ENCODE measurements around the gene LIN28A. TPM values are rescaled to one million over a fixed set of nuclear protein-coding genes. Genes with fewer than 3 reads are reported as not detected.
"Not testable (repeated sequence)": the region's sequence is repeated elsewhere in the genome, so short reads cannot be mapped to it uniquely, and the experiment has no call there.

LIN28A gene, protein sequence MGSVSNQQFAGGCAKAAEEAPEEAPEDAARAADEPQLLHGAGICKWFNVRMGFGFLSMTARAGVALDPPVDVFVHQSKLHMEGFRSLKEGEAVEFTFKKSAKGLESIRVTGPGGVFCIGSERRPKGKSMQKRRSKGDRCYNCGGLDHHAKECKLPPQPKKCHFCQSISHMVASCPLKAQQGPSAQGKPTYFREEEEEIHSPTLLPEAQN
- total RNA-seq = not detected
- long read RNA-seq = 0 reads

DNA sequence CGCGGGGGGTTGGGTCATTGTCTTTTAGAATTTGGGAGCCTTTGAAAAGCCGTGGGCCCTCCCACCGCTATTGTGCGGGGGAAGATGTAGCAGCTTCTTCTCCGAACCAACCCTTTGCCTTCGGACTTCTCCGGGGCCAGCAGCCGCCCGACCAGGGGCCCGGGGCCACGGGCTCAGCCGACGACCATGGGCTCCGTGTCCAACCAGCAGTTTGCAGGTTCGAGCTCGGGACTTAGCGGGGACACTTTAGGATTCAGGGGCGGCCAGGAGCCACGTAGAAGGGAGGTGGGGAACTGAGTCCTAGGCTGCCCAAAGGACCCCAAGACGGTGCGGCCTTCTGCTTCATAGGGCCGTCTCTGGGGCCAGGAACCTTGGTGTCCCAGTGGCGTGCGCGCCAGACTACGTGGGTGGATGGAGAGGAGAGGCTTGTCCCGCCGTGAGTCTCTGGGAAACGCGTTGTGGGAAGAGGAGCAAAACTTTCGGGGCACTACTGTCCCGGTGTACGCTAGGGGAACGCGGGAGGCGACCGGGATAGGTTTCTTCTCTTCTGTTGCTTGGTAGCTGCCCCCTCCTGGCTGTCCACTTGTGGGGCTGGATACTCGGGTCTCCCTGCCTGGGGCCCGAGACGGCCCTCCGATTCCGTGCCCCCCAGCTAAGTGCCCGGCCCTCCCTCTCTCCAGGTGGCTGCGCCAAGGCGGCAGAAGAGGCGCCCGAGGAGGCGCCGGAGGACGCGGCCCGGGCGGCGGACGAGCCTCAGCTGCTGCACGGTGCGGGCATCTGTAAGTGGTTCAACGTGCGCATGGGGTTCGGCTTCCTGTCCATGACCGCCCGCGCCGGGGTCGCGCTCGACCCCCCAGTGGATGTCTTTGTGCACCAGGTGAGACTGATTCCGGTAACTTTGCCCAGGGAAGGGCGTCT, at the start of gene LIN28A:
Gene LIN28A, plus strand, starts transcription at position 112 of the 918 bp plus-strand sequence. Its CDS starts 75 bp downstream, at position 187.
- no peak for DNase-seq (ENCODE audit: low spot score)
- intact Hi-C loops (cut with DNase I) = loop anchor here (10.0 kb wide), 1 partner anchor 376 kb away; no protein-coding TSS in a partner anchor

DNA sequence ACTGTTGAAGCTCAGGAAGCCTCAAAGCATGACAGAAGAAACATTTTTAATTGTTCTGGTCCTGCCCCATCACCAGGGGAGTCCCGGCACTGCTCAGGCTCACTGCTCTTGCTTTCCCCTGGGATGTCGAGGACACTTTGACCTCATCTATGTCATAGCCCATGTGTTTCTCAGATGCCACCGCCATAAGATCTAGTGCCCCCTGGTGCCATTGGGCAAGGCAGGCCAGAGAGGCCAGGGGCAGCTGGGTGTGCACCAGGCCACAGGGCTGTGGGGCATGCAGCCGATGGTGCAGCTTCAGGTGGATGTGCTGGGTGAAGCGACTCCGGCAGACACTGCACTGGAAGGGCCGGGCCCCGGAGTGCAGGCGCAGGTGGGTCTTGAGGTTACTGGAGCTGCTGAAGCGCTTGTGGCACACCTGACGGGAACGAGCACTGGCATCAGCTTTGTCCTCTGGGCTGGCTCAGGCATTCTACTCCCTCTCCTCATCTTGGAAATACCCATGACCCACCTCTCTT, 49.0 kb upstream of the LIN28A start:
- intact Hi-C loops (cut with DNase I) = loop anchor here (5.0 kb wide), 1 partner anchor 74 kb away; no protein-coding TSS in a partner anchor
- DNase-seq (ENCODE audit: low spot score) = no peak

DNA sequence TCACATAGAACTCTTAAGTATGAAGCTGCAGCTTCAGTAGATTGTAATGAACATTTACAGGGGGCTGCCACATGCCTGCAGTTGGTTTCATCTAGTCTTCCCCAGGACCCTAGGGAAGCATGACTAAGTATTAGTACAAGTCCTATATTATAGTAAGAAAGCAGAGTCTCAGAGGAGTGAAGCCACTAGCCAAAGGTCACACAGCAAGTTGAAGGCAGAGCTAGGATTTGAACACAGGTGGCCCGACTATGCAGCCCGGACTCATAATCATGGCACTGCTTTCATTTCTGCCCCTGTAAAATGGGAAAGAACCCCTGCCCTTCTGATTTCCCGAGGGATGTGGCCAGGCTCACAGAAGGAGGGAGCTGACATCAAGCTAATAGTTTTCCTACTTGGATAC, 48.3 kb upstream of the LIN28A start:
- intact Hi-C loops (cut with DNase I) = loop anchor here (5.0 kb wide), 1 partner anchor 75 kb away; no protein-coding TSS in a partner anchor
- DNase-seq (ENCODE audit: low spot score) = no peak

DNA sequence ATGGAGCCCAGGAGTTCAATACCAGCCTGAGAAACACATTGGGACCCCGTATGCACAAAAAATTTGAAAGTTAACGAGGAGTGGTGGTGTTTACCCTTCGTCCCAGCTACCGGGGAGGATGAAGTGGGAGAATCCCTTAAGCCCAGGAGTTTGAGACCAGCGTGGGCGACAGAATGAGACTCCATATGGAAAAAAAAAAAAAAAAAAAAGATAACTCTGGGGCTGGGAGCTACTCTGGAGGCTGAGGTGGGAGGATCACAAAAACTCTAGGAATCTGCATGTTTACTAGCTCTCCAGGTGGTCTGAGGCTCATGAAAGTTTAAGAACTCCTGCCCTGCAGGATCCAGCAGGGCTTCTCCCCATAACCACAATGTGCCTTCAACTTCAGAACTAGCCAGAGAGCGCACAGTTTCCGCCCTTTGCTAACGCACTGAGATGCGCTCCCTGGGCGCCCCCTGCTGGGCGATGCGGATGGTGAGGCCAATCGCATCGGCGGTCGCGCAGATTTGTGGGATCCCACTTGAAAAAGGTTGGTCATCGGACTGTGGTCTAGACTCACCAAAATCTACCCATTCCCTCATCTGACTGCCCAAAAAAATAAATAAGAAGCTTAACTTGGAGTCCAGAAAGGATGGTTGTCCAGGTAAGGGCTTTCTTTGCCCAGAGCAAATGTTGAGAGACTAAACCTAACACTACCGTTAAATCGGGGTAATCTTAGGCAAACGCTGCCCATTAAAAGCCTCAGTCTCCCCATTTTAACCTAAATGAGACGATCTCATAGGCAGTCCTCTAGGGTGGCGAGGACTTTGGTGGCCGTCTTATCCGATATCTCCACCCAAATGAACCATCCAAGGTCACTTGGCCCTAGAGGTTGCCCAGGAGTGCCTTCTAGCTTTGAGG, 46.8 kb upstream of the LIN28A start:
- intact Hi-C loops (cut with DNase I) = loop anchor here (5.0 kb wide), 1 partner anchor 76 kb away; no protein-coding TSS in a partner anchor
- peak; percentile 87 for DNase-seq (ENCODE audit: low spot score)

DNA sequence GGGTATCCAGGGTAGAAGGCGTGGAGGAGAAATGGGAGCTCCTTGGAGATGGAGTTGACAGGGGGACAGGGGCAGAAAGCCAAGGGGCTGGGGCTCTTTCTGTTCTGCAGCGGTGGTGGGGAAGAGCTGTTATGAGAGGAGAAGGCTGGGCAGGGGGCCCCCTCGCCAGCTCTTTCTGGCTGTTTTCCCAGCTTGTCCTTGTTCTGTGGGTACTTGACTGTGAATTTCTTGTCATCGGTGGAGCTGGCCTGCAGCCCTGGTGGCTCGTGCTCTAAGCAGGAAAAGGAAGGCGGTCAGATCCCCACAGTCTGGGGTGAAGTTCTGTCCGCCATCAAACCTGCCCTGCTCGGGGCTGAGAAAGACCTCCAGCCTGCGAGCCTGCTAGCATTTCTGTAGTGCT, 45.7 kb upstream of the LIN28A start:
- intact Hi-C loops (cut with DNase I) = loop anchor here (5.0 kb wide), 1 partner anchor 78 kb away; no protein-coding TSS in a partner anchor
- DNase-seq (ENCODE audit: low spot score) = no peak

DNA sequence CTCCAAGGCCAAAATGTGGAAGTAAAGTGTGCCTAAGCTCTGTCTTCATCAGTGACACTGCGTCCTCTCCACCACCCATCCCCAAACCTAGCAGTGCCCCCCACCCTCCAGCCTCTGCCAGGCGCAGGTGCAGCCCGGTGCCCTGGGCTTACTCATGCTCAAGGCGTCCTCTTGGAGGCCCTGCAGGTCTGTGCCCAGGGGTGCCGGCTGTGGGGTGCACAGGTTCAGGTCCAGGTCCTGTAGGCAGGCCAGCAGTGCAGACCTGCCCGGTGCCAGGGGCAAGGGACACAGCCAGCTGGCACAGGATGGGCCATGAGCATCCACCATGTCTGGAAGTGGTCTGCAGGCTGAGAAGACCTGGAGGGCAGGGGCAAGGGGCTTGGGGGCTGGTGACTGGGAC, 43.2 kb upstream of the LIN28A start:
- intact Hi-C loops (cut with DNase I) = no loop called here
- DNase-seq (ENCODE audit: low spot score) = no peak

DNA sequence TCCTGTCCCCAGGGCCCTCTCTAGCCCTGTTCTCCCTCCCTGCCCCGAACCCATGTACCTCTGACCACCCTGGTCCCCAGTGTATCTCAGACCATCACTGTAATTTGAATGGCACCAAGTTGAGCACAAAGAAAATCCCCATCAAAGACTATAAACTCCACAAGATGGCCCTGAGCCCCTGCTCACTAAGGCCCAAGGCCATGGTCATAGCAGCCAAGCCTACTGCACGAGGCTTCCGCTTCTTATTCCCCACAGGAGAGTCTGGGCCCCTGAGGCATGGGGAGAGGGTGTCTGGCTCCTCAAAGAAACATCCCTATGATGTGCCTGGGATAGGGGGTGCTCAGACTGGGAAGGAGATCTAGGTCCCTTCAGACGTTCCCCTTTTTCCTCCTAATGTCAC, 42.6 kb upstream of the LIN28A start:
- intact Hi-C loops (cut with DNase I) = no loop called here
- no peak for DNase-seq (ENCODE audit: low spot score)

DNA sequence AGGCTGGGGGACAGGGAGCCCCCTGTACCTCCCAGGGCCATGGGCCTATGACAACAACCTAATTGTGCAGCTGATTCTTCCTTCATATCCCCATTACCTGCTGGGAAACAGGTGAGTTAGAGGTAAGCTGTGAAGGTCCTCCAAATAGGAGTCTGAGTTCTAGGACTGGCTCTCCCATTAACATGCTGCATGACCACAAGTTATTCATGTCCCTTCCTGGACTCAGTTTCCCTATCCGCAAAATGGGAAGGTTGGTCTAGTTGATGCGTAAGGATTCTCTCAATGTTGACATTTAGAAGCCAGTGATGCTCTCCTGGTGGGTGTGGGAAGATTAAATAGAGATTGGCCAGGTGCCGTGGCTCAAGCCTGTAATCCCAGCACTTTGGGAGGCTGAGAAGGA, 42.1 kb upstream of the LIN28A start:
- no peak for DNase-seq (ENCODE audit: low spot score)
- intact Hi-C loops (cut with DNase I) = no loop called here

DNA sequence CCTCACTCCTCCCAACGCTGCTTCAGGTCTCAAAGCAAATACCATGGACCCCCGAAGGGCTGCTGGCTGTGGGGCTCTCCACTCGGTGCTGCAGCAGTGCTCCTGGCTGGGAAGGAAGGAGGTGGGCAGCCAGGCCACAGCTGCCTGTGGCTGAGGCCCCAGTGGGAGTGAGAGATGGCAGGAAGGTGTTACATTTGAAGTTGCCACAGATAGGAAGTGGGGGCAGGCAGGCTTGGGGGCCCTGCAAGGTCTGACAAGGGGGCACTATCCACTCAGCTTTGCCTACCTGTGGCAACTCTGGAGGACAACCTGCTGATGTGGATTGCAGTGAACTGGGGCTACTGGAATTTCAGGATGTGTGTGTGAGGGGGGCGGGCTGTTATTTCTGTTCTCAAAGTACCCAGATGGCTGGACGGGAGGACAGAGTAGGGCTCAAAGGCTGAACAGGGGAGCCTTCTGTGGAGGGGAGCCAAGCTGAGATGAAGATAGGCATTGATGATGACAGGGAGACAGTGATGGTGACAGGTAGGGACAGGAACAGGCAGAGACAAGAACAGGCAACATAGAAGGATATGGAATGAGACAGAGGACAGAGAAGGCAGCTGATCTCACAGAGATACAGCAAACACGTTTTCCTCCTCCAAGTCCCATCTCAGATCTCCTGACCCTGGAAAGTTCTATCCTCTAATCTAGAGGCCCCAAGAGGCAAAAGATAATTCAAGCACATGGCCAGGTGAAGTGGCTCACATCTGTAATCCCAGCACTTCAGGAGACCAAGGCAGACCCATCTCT, 39.8 kb upstream of the LIN28A start:
- intact Hi-C loops (cut with DNase I) = no loop called here
- DNase-seq (ENCODE audit: low spot score) = no peak

DNA sequence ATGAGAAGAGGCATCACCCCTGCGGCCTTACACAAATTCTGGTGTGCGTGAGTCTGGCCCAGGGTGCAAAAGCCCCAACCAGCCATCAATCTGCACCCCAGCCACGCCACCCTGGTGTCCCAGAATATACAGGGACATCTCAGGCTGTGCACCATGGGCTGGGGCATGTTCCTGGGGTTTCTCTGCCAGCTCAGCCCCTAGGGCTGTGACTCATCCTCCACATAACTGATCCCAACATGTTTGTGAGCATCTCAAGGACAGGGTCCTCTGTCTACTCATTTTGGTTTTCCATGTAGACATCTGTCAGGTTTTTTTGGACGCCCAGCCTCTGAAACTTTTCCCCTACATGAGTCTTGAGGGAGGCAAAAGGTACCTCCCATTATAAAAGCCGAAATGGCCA, 38.6 kb upstream of the LIN28A start:
- intact Hi-C loops (cut with DNase I) = no loop called here
- DNase-seq (ENCODE audit: low spot score) = no peak

DNA sequence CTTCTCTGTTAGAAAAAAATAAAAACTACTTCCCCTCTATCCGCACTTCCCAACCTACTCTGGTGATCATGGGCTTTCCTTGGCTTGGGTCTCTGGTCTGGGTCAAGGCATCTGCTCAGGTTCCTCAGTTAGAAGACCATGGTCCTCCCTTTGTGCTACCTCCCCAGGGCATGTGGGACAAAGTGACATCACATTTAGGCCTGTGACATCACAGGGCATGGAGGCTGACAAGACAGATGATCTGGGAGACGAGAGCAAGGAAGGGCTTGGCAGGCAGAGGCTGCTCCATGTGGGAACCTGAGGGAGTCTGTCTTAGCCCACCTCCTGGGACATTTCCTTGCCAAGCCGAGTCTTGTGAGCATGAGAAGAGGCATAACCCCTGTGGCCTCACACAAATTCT, 38.0 kb upstream of the LIN28A start, which contains the start of gene ZNF683:
Gene ZNF683, minus strand, starts transcription at position 140 of the 400 bp plus-strand sequence. CDS start 4,179 bp downstream, outside the sequence.
- DNase-seq (ENCODE audit: low spot score); intact Hi-C loops (cut with DNase I): not testable (repeated sequence)

DNA sequence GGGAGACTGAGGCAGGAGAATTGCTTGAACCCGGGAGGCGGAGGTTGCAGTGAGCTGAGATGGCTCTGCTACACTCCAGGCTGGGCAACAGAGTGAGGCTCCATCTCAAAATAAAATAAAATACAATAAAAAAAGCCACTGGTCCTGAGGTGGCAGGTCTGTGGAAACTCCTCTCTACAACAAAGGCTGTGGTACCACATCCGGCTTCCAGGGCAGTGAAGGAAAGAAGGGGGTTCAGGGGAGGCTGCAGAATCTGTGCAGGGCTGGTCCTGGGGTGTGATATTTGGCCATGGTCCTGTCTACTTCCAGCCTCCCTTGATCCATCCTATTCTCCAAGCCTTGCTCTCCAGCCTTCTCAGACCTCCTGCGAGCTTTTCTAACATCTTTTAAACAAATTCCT, 37.3 kb upstream of the LIN28A start:
- intact Hi-C loops (cut with DNase I) = no loop called here
- no peak for DNase-seq (ENCODE audit: low spot score)

DNA sequence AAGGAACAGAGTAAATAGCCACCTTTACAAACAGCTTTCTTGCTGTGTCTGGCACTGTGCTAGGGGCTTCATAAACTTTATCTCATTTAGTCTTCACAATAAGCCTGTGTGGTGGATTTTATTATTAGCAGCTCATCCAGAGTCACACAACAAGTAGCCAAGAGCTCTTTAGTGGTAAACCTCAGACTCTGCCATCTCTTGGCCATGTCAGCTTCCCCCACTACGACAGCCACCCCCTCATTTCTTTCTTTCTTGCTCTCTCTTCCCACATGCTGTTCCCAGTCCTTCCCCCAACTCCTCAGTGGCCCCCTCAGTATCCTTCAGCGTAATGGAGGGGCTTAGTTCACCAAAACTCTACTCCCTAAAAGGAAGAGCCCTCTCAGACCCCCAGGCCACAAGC, 36.8 kb upstream of the LIN28A start:
- intact Hi-C loops (cut with DNase I) = no loop called here

DNA sequence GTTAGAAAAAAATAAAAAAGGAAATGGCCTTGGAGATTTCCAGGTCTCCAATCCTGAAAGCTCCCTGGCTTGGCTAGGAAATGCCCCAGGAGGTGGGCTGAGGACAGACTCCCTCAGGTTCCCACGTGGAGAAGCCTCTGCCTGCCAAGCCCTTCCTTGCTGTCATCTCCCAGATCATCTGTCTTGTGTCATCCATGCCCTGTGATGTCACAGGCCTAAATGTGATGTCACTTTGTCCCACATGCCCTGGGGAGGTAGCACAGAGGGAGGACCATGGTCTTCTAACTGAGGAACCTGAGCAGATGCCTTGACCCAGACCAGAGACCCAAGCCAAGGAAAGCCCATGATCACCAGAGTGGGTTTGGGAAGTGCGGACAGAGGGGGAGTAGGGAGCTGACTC, 36.3 kb upstream of the LIN28A start:
- intact Hi-C loops (cut with DNase I); DNase-seq (ENCODE audit: low spot score): not testable (repeated sequence)

More for the DNA sequence above, 36.8 kb upstream of the LIN28A start:
- no peak for DNase-seq (ENCODE audit: low spot score)

DNA sequence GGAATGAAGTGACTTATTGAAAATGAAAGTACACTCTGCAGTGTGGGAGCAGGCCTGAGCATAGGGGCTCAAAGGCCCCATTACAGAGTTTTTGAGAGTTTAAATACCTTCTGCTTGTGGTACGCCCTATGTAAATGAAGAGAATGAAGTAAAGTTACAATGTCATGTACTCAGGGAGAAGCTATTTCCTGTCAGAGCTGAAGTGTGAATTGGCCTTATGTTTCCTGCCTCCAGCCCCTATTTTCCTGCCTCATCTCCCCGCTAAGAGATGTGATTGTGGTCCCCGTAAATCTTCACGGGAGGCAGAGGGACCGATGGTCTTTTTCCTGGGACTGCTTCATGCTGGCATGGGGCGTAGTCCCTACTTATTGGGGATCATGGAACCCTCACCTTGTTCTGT, 35.5 kb upstream of the LIN28A start:
- no peak for DNase-seq (ENCODE audit: low spot score)
- intact Hi-C loops (cut with DNase I) = no loop called here

DNA sequence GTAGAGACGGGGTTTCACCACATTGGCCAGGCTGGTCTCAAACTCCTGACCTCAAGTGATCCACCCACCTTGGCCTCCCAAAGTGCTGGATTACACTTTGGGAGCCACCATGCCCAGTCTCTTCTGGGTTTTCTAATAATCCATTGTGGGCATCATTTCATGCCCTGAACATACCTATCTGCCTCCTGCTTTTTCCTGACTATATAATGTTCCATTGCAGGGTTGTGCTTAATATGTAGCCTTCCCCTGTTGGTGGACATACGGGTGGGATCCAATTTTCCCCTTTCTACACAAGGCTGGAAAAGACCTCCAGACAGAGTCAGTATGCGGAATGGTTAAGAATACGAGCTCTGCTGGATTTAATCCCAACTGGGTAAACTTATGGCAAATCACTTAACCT, 34.6 kb upstream of the LIN28A start:
- intact Hi-C loops (cut with DNase I) = no loop called here
- no peak for DNase-seq (ENCODE audit: low spot score)

DNA sequence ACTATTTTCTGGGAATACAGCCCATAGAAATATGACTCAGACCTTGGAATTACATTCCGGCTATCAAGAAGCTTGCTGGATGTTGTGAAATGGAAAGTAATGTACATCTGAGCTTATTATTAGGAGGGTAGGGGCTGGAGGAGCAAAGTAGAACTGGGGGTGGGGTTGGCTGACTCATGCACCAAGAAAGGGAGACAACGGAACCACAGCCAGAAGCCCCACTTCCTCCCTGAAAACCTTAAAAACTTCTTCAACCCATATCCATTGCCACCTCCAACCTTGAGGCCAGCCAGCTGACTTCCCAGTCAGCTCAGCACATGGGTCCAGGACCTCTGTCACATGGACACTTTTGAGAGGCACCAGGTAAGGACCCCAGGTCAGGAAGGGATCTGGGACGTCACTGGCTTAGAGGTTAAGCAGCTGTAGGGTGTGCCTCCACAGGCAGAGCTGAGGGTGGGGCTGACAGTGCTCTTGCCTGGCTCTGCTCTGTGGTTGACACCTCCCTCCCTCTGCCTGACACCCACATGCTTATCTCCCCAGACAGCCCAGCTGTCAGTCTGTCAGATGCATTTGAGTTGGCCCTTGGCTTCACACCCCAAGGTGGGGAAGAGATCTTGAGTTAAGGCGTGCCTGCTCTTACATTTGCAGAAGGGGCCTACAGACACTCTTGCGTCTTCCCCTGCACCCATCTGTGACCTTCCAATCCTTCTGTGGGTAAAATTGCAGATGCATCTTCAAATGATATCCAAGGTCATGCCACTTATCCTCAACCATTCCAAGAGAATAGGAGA, 32.3 kb upstream of the LIN28A start:
- DNase-seq (ENCODE audit: low spot score) = no peak

DNA sequence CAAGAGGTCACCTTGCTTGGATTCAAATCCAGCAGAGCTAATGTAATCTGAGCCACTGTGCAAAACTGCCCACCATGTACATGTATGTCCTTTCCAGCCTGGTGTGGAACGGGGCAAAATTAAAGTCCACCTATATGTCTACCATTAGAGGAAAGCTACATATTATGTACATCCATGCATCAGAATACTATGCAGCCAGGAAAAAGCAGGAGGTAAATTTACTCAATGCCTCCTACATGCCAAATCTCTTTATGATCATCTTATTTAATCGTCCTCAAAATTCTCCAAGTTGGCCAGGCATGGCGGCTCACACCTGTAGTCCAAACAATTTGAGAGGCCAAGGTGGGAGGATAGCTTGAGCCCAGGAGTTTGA, 31.8 kb upstream of the LIN28A start:
- intact Hi-C loops (cut with DNase I) = no loop called here
- DNase-seq (ENCODE audit: low spot score) = no peak

More for the DNA sequence above, 32.3 kb upstream of the LIN28A start:
- intact Hi-C loops (cut with DNase I) = no loop called here
